Measurements from ENCODE around the gene CCDC33. TPM values are rescaled to one million over a fixed set of nuclear protein-coding genes. Genes with fewer than 3 reads are reported as not detected.

The CCDC33 gene
- polyA plus RNA-seq, 1 of the 3 experiments (the other 2 are of a cell fraction): 4.0 TPM

- POLR2A ChIA-PET: no interaction called here
- Histone ChIP-seq H3K9ac (no peak overlapping the region), H3K79me2 (ENCODE audit: insufficient read depth) (no peaks in the 10 kb centered on the region), H3K9me2 (no peaks in the 10 kb centered on the region), H3K4me2 (no peak overlapping the region), H3F3A (replicated peaks; ENCODE audit: insufficient read depth) (peaks cover 10% of the 10 kb centered on the region), H4K20me1 (ENCODE audit: insufficient read depth) (no peaks in the 10 kb centered on the region), H3K27me3 (ENCODE audit: insufficient read depth) (no peaks in the 10 kb centered on the region), H2AFZ (ENCODE audit: low read depth) (no peak overlapping the region), H3K27ac (ENCODE audit: low read depth in 2 of 2, low read length in 1 of 2) (peak overlapping the region in 1 of 2 experiments; percentile 100; a peak in 2 of 4 replicates), H3K4me3 (ENCODE audit: low read depth in 2 of 2, low read length in 1 of 2) (no peak overlapping the region), H3K9me3 (no peaks in the 10 kb centered on the region), H3K36me3 (replicated peaks in 1 of 2; ENCODE audit: control insufficient read depth in 1 of 2, insufficient read depth in 2 of 2, low read length in 1 of 2) (no peaks in the 10 kb centered on the region), H3K4me1 (ENCODE audit: control insufficient read depth in 1 of 2, insufficient read depth in 2 of 2, low read depth in 1 of 2, low read length in 1 of 2) (peaks cover 35 to 70% of the 10 kb centered on the region in 2 experiments)
- CTCF ChIA-PET: interaction anchor here (1.0 to 5.4 kb wide), 8 partner anchors 8 to 102 kb away, joined by 3 to 35 read pairs (median 4); no protein-coding TSS in a partner anchor
- no peak for TF ChIP-seq RAD21 (IDR thresholded peaks at IDR 0.05; ENCODE audit: low read length)
- no peak for TF ChIP-seq CHD2 (IDR thresholded peaks at IDR 0.05; ENCODE audit: low read length, partially characterized antibody)
- TF ChIP-seq, protein P1, sequence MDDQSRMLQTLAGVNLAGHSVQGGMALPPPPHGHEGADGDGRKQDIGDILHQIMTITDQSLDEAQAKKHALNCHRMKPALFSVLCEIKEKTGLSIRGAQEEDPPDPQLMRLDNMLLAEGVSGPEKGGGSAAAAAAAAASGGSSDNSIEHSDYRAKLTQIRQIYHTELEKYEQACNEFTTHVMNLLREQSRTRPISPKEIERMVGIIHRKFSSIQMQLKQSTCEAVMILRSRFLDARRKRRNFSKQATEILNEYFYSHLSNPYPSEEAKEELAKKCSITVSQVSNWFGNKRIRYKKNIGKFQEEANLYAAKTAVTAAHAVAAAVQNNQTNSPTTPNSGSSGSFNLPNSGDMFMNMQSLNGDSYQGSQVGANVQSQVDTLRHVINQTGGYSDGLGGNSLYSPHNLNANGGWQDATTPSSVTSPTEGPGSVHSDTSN (IDR thresholded peaks at IDR 0.05): no peak
- DNase-seq: no peak
- WGBS (ENCODE audit: low lambda C conversion rate): 94% methylated on average over 10 of the region's 10 CpGs
These were observed 4.7 kb upstream of the CCDC33 start for GRCh38 chr15:74231475-74231874.

GRCh38 chr15:74233373-74233772 lies 2.8 kb upstream of the CCDC33 start:
- H3K9me2 ChIP-seq: no peaks in the 10 kb centered on the region
- H3K4me2 ChIP-seq: no peak overlapping the region
- H3K79me2 ChIP-seq (ENCODE audit: insufficient read depth): no peaks in the 10 kb centered on the region
- no peak for DNase-seq
- ChIA-PET CTCF (interaction anchor here (0.7 to 1.6 kb wide), 5 partner anchors 9 to 105 kb away, joined by 3 to 6 read pairs (median 4); no protein-coding TSS in a partner anchor), POLR2A (interaction anchor here (0.7 to 2.5 kb wide), 3 partner anchors 13 to 60 kb away, joined by 3 to 14 read pairs (median 4); no protein-coding TSS in a partner anchor)
- H3K4me1 ChIP-seq (ENCODE audit: control insufficient read depth in 1 of 2, insufficient read depth in 2 of 2, low read depth in 1 of 2, low read length in 1 of 2): peaks cover 28 to 52% of the 10 kb centered on the region in 2 experiments
- no peaks in the 10 kb centered on the region for H3K27me3 ChIP-seq (ENCODE audit: insufficient read depth)
- H3K9me3 ChIP-seq: no peaks in the 10 kb centered on the region
- TF ChIP-seq JUND (IDR thresholded peaks at IDR 0.05): no peak
- TF ChIP-seq TEAD4 (IDR thresholded peaks at IDR 0.05; ENCODE audit: borderline replicate concordance, insufficient read depth): no peak
- TF ChIP-seq, protein P2, sequence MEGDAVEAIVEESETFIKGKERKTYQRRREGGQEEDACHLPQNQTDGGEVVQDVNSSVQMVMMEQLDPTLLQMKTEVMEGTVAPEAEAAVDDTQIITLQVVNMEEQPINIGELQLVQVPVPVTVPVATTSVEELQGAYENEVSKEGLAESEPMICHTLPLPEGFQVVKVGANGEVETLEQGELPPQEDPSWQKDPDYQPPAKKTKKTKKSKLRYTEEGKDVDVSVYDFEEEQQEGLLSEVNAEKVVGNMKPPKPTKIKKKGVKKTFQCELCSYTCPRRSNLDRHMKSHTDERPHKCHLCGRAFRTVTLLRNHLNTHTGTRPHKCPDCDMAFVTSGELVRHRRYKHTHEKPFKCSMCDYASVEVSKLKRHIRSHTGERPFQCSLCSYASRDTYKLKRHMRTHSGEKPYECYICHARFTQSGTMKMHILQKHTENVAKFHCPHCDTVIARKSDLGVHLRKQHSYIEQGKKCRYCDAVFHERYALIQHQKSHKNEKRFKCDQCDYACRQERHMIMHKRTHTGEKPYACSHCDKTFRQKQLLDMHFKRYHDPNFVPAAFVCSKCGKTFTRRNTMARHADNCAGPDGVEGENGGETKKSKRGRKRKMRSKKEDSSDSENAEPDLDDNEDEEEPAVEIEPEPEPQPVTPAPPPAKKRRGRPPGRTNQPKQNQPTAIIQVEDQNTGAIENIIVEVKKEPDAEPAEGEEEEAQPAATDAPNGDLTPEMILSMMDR (IDR thresholded peaks at IDR 0.05): no peak
- TF ChIP-seq MAX (IDR thresholded peaks at IDR 0.05; ENCODE audit: low read depth): no peak
- TF ChIP-seq, protein P1 (IDR thresholded peaks at IDR 0.05): no peak
- TF ChIP-seq GATA2 (CRISPR knock-in tag; IDR thresholded peaks at IDR 0.05): no peak
- no peak for TF ChIP-seq MEF2A (IDR thresholded peaks at IDR 0.05; ENCODE audit: borderline replicate concordance, low read depth)
- TF ChIP-seq RFX5 (IDR thresholded peaks at IDR 0.05; ENCODE audit: low read length): no peak
- TF ChIP-seq EZH2phosphoT487 (IDR thresholded peaks at IDR 0.05; ENCODE audit: borderline replicate concordance, low read depth): no peak
- H3K4me3 ChIP-seq (ENCODE audit: low read depth in 2 of 2, low read length in 1 of 2): no peak overlapping the region
- 83% methylated on average over 6 of the region's 6 CpGs for WGBS (ENCODE audit: low lambda C conversion rate)
- peak overlapping the region in 1 of 2 experiments; percentile 86; a peak in 2 of 4 replicates for H3K27ac ChIP-seq (ENCODE audit: low read depth in 2 of 2, low read length in 1 of 2)
- peaks cover 6% of the 10 kb centered on the region for H3F3A ChIP-seq (replicated peaks; ENCODE audit: insufficient read depth)
- H3K36me3 ChIP-seq (replicated peaks in 1 of 2; ENCODE audit: control insufficient read depth in 1 of 2, insufficient read depth in 2 of 2, low read length in 1 of 2): no peaks in the 10 kb centered on the region
- H3K9ac ChIP-seq: no peak overlapping the region
- H4K20me1 ChIP-seq (ENCODE audit: insufficient read depth): no peaks in the 10 kb centered on the region
- no peak overlapping the region for H2AFZ ChIP-seq (ENCODE audit: low read depth)
